ENCODE measurements around the gene R3HCC1L.

The R3HCC1L gene

GRCh38 chr10:98273057-98273850, 138.8 kb downstream of the R3HCC1L start:
- Histone ChIP-seq H3K4me1 (ENCODE audit: control extremely low read depth in 1 of 4, control insufficient read depth in 4 of 4, insufficient read depth in 4 of 4, low read length in 3 of 4) (peaks cover 0 to 9% (median 6%) of the 10 kb centered on the region in 4 experiments), H3K9me3 (ENCODE audit: control extremely low read depth in 1 of 5, control insufficient read depth in 4 of 5, insufficient read depth in 2 of 5, low read depth in 1 of 5, low read length in 4 of 5) (no peaks in the 10 kb centered on the region), H3K36me3 (ENCODE audit: control insufficient read depth in 4 of 4, insufficient read depth in 4 of 4, low read length in 3 of 4) (no peaks in the 10 kb centered on the region), H3K4me3 (ENCODE audit: control insufficient read depth in 1 of 7, extremely low read depth in 1 of 7, insufficient read depth in 4 of 7, low read depth in 2 of 7, low read length in 6 of 7) (no peak overlapping the region), H3K27me3 (replicated peaks in 2 of 5; ENCODE audit: control insufficient read depth in 4 of 5, insufficient read depth in 5 of 5, low read length in 4 of 5) (peaks cover 0 to 14% (median 2%) of the 10 kb centered on the region in 5 experiments), H3K27ac (ENCODE audit: insufficient read depth in 1 of 2, low read depth in 1 of 2, low read length in 2 of 2, poor library complexity in 1 of 2, severe bottlenecking in 2 of 2) (no peak overlapping the region)
- DNase-seq = no peak
- POLR2A ChIA-PET = interaction anchor here (0.7 kb wide), 1 partner anchor 30 kb away, joined by 3 read pairs; no protein-coding TSS in a partner anchor
- CTCF ChIA-PET = no interaction called here
- WGBS (ENCODE audit: insufficient coverage) = 88% methylated on average over 8 of the region's 9 CpGs

- Histone ChIP-seq H3K36me3 (ENCODE audit: control insufficient read depth in 4 of 4, insufficient read depth in 4 of 4, low read length in 3 of 4) (no peaks in the 10 kb centered on the region), H3K27ac (ENCODE audit: insufficient read depth in 1 of 2, low read depth in 1 of 2, low read length in 2 of 2, poor library complexity in 1 of 2, severe bottlenecking in 2 of 2) (no peak overlapping the region), H3K27me3 (replicated peaks in 2 of 5; ENCODE audit: control insufficient read depth in 4 of 5, insufficient read depth in 5 of 5, low read length in 4 of 5) (peaks cover 0 to 7% (median 2%) of the 10 kb centered on the region in 5 experiments), H3K9me3 (ENCODE audit: control extremely low read depth in 1 of 5, control insufficient read depth in 4 of 5, insufficient read depth in 2 of 5, low read depth in 1 of 5, low read length in 4 of 5) (no peaks in the 10 kb centered on the region), H3K4me3 (ENCODE audit: control insufficient read depth in 1 of 7, extremely low read depth in 1 of 7, insufficient read depth in 4 of 7, low read depth in 2 of 7, low read length in 6 of 7) (no peak overlapping the region), H3K4me1 (ENCODE audit: control extremely low read depth in 1 of 4, control insufficient read depth in 4 of 4, insufficient read depth in 4 of 4, low read length in 3 of 4) (no peaks in the 10 kb centered on the region)
- ChIA-PET CTCF (interaction anchor here (0.8 kb wide), 1 partner anchor 9 kb away, joined by 5 read pairs; no protein-coding TSS in a partner anchor), POLR2A (no interaction called here)
- no peak for DNase-seq
- 100% methylated on average over 3 of the region's 3 CpGs for WGBS (ENCODE audit: insufficient coverage)
These were observed 140.1 kb downstream of the R3HCC1L start for GRCh38 chr10:98274562-98274961.

- 60% methylated on average over 1 of the region's 3 CpGs for WGBS (ENCODE audit: insufficient coverage)
- no peak for DNase-seq
- no peak overlapping the region for H3K27ac ChIP-seq (ENCODE audit: insufficient read depth in 1 of 2, low read depth in 1 of 2, low read length in 2 of 2, poor library complexity in 1 of 2, severe bottlenecking in 2 of 2)
- no peaks in the 10 kb centered on the region for H3K36me3 ChIP-seq (ENCODE audit: control insufficient read depth in 4 of 4, insufficient read depth in 4 of 4, low read length in 3 of 4)
- POLR2A ChIA-PET = no interaction called here
- H3K27me3 ChIP-seq (replicated peaks in 2 of 5; ENCODE audit: control insufficient read depth in 4 of 5, insufficient read depth in 5 of 5, low read length in 4 of 5) = peaks cover 0 to under 1% (median 0%) of the 10 kb centered on the region in 5 experiments
- H3K4me3 ChIP-seq (ENCODE audit: control insufficient read depth in 1 of 7, extremely low read depth in 1 of 7, insufficient read depth in 4 of 7, low read depth in 2 of 7, low read length in 6 of 7) = no peak overlapping the region
- CTCF ChIA-PET = no interaction called here
- peaks cover 0 to 7% (median 0%) of the 10 kb centered on the region in 5 experiments for H3K9me3 ChIP-seq (ENCODE audit: control extremely low read depth in 1 of 5, control insufficient read depth in 4 of 5, insufficient read depth in 2 of 5, low read depth in 1 of 5, low read length in 4 of 5)
- no peaks in the 10 kb centered on the region for H3K4me1 ChIP-seq (ENCODE audit: control extremely low read depth in 1 of 4, control insufficient read depth in 4 of 4, insufficient read depth in 4 of 4, low read length in 3 of 4)
These were observed 141.9 kb downstream of the R3HCC1L start for GRCh38 chr10:98276311-98276710.

- Histone ChIP-seq H3K4me3 (ENCODE audit: control insufficient read depth in 1 of 7, extremely low read depth in 1 of 7, insufficient read depth in 4 of 7, low read depth in 2 of 7, low read length in 6 of 7) (no peak overlapping the region), H3K27ac (ENCODE audit: insufficient read depth in 1 of 2, low read depth in 1 of 2, low read length in 2 of 2, poor library complexity in 1 of 2, severe bottlenecking in 2 of 2) (no peak overlapping the region), H3K9me3 (ENCODE audit: control extremely low read depth in 1 of 5, control insufficient read depth in 4 of 5, insufficient read depth in 2 of 5, low read depth in 1 of 5, low read length in 4 of 5) (peaks cover 0 to 16% (median 2%) of the 10 kb centered on the region in 5 experiments), H3K4me1 (ENCODE audit: control extremely low read depth in 1 of 4, control insufficient read depth in 4 of 4, insufficient read depth in 4 of 4, low read length in 3 of 4) (no peaks in the 10 kb centered on the region), H3K36me3 (ENCODE audit: control insufficient read depth in 4 of 4, insufficient read depth in 4 of 4, low read length in 3 of 4) (no peaks in the 10 kb centered on the region), H3K27me3 (replicated peaks in 2 of 5; ENCODE audit: control insufficient read depth in 4 of 5, insufficient read depth in 5 of 5, low read length in 4 of 5) (peaks cover 0 to 12% (median 0%) of the 10 kb centered on the region in 5 experiments)
- ChIA-PET POLR2A (no interaction called here), CTCF (interaction anchor here (1.3 kb wide), 1 partner anchor 42 kb away, joined by 3 read pairs; no protein-coding TSS in a partner anchor)
- WGBS (ENCODE audit: insufficient coverage) = 100% methylated on average over 2 of the region's 2 CpGs
- no peak for DNase-seq
These were observed 151.0 kb downstream of the R3HCC1L start for GRCh38 chr10:98285416-98285815.

GRCh38 chr10:98286419-98286818, 152.0 kb downstream of the R3HCC1L start:
- Histone ChIP-seq H3K36me3 (ENCODE audit: control insufficient read depth in 4 of 4, insufficient read depth in 4 of 4, low read length in 3 of 4) (no peaks in the 10 kb centered on the region), H3K4me3 (ENCODE audit: control insufficient read depth in 1 of 7, extremely low read depth in 1 of 7, insufficient read depth in 4 of 7, low read depth in 2 of 7, low read length in 6 of 7) (no peak overlapping the region), H3K9me3 (ENCODE audit: control extremely low read depth in 1 of 5, control insufficient read depth in 4 of 5, insufficient read depth in 2 of 5, low read depth in 1 of 5, low read length in 4 of 5) (peaks cover 0 to 8% (median 0%) of the 10 kb centered on the region in 5 experiments), H3K27me3 (replicated peaks in 2 of 5; ENCODE audit: control insufficient read depth in 4 of 5, insufficient read depth in 5 of 5, low read length in 4 of 5) (peaks cover 0 to 12% (median 0%) of the 10 kb centered on the region in 5 experiments), H3K4me1 (ENCODE audit: control extremely low read depth in 1 of 4, control insufficient read depth in 4 of 4, insufficient read depth in 4 of 4, low read length in 3 of 4) (no peaks in the 10 kb centered on the region), H3K27ac (ENCODE audit: insufficient read depth in 1 of 2, low read depth in 1 of 2, low read length in 2 of 2, poor library complexity in 1 of 2, severe bottlenecking in 2 of 2) (no peak overlapping the region)
- ChIA-PET POLR2A (no interaction called here), CTCF (interaction anchor here (1.0 to 1.5 kb wide), 2 partner anchors 9 to 12 kb away, joined by 3 to 4 read pairs; no protein-coding TSS in a partner anchor)
- no peak for DNase-seq
- WGBS (ENCODE audit: insufficient coverage) = 100% methylated on average over 9 of the region's 12 CpGs

- H3K4me1 ChIP-seq (ENCODE audit: control extremely low read depth in 1 of 4, control insufficient read depth in 4 of 4, insufficient read depth in 4 of 4, low read length in 3 of 4) = no peaks in the 10 kb centered on the region
- no peak overlapping the region for H3K4me3 ChIP-seq (ENCODE audit: control insufficient read depth in 1 of 7, extremely low read depth in 1 of 7, insufficient read depth in 4 of 7, low read depth in 2 of 7, low read length in 6 of 7)
- H3K9me3 ChIP-seq (ENCODE audit: control extremely low read depth in 1 of 5, control insufficient read depth in 4 of 5, insufficient read depth in 2 of 5, low read depth in 1 of 5, low read length in 4 of 5) = peaks cover 0 to under 1% (median 0%) of the 10 kb centered on the region in 5 experiments
- 100% methylated on average over 4 of the region's 5 CpGs for WGBS (ENCODE audit: insufficient coverage)
- no peaks in the 10 kb centered on the region for H3K36me3 ChIP-seq (ENCODE audit: control insufficient read depth in 4 of 4, insufficient read depth in 4 of 4, low read length in 3 of 4)
- H3K27ac ChIP-seq (ENCODE audit: insufficient read depth in 1 of 2, low read depth in 1 of 2, low read length in 2 of 2, poor library complexity in 1 of 2, severe bottlenecking in 2 of 2) = no peak overlapping the region
- H3K27me3 ChIP-seq (replicated peaks in 2 of 5; ENCODE audit: control insufficient read depth in 4 of 5, insufficient read depth in 5 of 5, low read length in 4 of 5) = peaks cover 0 to 12% (median 0%) of the 10 kb centered on the region in 5 experiments
- CTCF ChIA-PET = interaction anchor here (1.0 to 1.5 kb wide), 3 partner anchors 8 to 22 kb away, joined by 3 to 4 read pairs (median 3); no protein-coding TSS in a partner anchor
- POLR2A ChIA-PET = no interaction called here
- DNase-seq = no peak
These were observed 152.9 kb downstream of the R3HCC1L start for GRCh38 chr10:98287321-98287720.

GRCh38 chr10:98289802-98290209, 155.3 kb downstream of the R3HCC1L start:
- Histone ChIP-seq H3K36me3 (ENCODE audit: control insufficient read depth in 4 of 4, insufficient read depth in 4 of 4, low read length in 3 of 4) (no peaks in the 10 kb centered on the region), H3K9me3 (ENCODE audit: control extremely low read depth in 1 of 5, control insufficient read depth in 4 of 5, insufficient read depth in 2 of 5, low read depth in 1 of 5, low read length in 4 of 5) (no peaks in the 10 kb centered on the region), H3K4me1 (ENCODE audit: control extremely low read depth in 1 of 4, control insufficient read depth in 4 of 4, insufficient read depth in 4 of 4, low read length in 3 of 4) (no peaks in the 10 kb centered on the region), H3K27ac (ENCODE audit: insufficient read depth in 1 of 2, low read depth in 1 of 2, low read length in 2 of 2, poor library complexity in 1 of 2, severe bottlenecking in 2 of 2) (no peak overlapping the region), H3K4me3 (ENCODE audit: control insufficient read depth in 1 of 7, extremely low read depth in 1 of 7, insufficient read depth in 4 of 7, low read depth in 2 of 7, low read length in 6 of 7) (no peak overlapping the region), H3K27me3 (replicated peaks in 2 of 5; ENCODE audit: control insufficient read depth in 4 of 5, insufficient read depth in 5 of 5, low read length in 4 of 5) (peaks cover 0 to 11% (median 0%) of the 10 kb centered on the region in 5 experiments)
- DNase-seq = no peak
- POLR2A ChIA-PET = no interaction called here
- CTCF ChIA-PET = no interaction called here
- 96% methylated on average over 10 of the region's 10 CpGs for WGBS (ENCODE audit: insufficient coverage)
